Measurements from ENCODE around the gene PRKN. TPM values are rescaled to one million over a fixed set of nuclear protein-coding genes. Genes with fewer than 3 reads are reported as not detected.

The PRKN gene
- total and polyA plus RNA-seq, 8 donors, result 0.82 to 7.2 (median 2.9) TPM

DNA sequence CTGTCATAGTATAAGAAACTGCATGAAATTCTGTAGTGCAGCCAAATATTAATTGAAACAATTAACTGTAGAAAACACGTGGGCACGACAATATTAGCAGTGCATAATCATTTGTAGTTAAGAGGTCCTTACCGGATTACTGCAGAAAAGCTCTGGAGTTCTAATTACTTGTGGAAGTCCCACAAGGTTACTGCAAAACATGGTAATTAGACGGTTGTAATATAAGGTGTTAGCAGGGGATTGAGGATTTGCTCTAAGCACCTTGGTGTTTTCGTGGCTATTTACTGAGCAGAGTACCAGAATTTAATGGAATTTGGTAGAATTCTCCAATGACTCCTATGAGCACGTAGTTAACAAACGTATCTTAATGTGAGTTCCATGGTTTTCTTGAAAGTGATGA is 980.1 kb downstream of the PRKN start:
- H3K36me3 ChIP-seq, result no peaks in the 10 kb centered on the region
- FAIRE-seq (no peak), DNase-seq (no peak), ATAC-seq (no peak)
- no peak overlapping the region for H3K4me3 ChIP-seq
- H3K27me3 ChIP-seq, result no peaks in the 10 kb centered on the region
- peaks cover 0 to 8% (median 4%) of the 10 kb centered on the region in 3 donors for H3K4me1 ChIP-seq
- intact Hi-C loops (cut with DNase I), result no loop called here
- TF ChIP-seq, protein P1, sequence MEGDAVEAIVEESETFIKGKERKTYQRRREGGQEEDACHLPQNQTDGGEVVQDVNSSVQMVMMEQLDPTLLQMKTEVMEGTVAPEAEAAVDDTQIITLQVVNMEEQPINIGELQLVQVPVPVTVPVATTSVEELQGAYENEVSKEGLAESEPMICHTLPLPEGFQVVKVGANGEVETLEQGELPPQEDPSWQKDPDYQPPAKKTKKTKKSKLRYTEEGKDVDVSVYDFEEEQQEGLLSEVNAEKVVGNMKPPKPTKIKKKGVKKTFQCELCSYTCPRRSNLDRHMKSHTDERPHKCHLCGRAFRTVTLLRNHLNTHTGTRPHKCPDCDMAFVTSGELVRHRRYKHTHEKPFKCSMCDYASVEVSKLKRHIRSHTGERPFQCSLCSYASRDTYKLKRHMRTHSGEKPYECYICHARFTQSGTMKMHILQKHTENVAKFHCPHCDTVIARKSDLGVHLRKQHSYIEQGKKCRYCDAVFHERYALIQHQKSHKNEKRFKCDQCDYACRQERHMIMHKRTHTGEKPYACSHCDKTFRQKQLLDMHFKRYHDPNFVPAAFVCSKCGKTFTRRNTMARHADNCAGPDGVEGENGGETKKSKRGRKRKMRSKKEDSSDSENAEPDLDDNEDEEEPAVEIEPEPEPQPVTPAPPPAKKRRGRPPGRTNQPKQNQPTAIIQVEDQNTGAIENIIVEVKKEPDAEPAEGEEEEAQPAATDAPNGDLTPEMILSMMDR (IDR thresholded peaks at IDR 0.05), result no peak
- 85 to 87% methylated on average over 7 of the region's 7 CpGs for WGBS, 2 donors
- H3K9me3 ChIP-seq, result no peaks in the 10 kb centered on the region
- H3K27ac ChIP-seq, result no peak overlapping the region

DNA sequence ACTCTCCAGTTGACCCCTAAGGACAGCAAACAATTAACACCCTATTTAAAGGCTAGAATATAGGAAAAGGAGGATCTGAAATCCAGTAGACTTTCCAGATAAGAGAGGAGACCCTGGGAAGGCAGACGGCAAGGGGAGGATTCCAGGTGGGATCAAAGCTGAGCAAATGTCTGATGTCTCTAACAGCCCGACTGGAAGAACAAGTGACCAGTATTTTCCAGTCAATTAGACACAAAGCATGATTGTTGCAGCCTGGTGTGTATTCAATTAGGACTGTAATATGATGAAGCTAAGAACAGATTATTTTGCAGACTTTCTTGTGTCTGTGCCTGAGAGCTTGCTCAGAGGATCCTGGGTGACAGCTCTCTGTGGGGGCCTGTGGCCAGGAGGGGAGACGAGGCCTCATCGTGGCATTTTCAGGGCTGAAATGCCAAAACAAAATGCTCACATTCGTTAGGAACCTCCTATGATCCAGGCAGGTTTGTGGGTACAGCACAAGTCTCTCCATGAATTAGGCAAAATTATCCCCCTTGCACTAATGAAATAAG is 981.9 kb downstream of the PRKN start:
- ATAC-seq (peak in 1 of 4 donors; percentile 26), FAIRE-seq (no peak), DNase-seq (no peak)
- Histone ChIP-seq H3K27me3 (no peaks in the 10 kb centered on the region), H3K9me3 (no peaks in the 10 kb centered on the region), H3K4me3 (no peak overlapping the region), H3K36me3 (no peaks in the 10 kb centered on the region), H3K27ac (no peak overlapping the region), H3K4me1 (peaks cover 0 to 4% (median 4%) of the 10 kb centered on the region in 3 donors)
- TF ChIP-seq, protein P1 (IDR thresholded peaks at IDR 0.05), result no peak
- intact Hi-C loops (cut with DNase I), result no loop called here
- 50 to 52% methylated on average over 5 of the region's 5 CpGs for WGBS, 2 donors

DNA sequence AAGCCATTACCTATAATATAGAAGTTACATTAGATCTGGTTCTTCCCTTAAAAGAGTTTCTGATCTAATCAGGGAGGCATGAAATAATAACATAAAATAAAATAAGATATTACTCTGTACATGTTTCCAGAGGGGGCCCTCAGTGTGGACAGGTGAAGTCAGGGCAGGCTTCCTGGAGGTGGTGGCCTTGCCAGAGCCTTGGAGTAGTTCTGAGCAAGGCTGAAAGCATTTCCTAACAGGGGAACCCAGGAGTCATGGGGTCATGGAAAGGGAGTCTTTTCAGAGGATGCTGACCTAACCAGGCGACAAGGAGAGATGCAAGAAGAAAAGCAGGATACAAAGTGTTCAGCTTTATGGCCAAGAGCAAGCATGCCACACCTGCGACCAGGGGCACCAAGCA is 982.4 kb downstream of the PRKN start:
- no peaks in the 10 kb centered on the region for H3K27me3 ChIP-seq
- DNase-seq (no peak), ATAC-seq (no peak), FAIRE-seq (no peak)
- no peaks in the 10 kb centered on the region for H3K36me3 ChIP-seq
- no peaks in the 10 kb centered on the region for H3K9me3 ChIP-seq
- no peak overlapping the region for H3K27ac ChIP-seq
- intact Hi-C loops (cut with DNase I), result no loop called here
- WGBS, 2 donors, result 77 to 86% methylated on average over 2 of the region's 2 CpGs
- peaks cover 0 to 2% (median 0%) of the 10 kb centered on the region in 3 donors for H3K4me1 ChIP-seq
- TF ChIP-seq, protein P1 (IDR thresholded peaks at IDR 0.05), result no peak
- H3K4me3 ChIP-seq, result no peak overlapping the region

DNA sequence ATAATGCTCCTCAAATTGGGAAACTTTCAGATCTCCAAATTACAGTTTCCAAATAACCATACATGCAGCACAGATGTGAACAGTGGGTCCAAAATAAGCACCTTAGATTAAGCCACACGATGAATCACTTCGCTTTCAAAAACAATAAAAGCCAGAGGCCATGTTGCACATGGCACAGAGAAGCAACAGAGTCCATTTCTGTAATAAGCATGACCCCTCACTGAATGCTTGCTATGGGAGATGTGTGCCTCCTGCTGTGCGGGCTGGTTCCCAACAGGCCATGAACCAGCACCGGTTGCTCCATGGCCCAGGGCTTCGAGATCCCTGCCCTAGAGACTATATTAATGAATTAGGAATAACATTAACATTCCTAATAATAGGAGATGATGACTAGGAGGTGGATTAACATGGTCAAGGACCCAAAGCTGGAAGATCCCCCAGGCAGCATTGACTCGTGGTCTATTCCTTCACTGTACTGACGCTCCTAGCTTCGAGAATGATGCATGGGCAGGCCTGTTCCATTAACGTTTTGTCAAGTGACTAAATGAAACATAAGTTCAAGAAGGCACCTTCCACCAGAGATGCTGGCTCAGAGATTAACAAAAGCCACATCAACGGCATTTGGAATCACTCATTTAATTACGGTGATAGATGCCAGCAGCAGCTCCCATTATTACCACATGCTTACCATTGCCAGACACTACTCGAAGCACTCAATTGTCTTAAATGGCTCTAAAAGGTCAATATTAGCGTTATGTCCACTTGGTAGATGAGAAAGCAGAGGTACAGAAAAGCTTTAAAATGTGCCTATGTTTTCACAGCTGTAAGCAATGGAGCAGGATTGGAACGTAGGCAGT is 983.1 kb downstream of the PRKN start:
- TF ChIP-seq, protein P1 (IDR thresholded peaks at IDR 0.05), result no peak
- DNase-seq, result no peak
- H3K4me3 ChIP-seq, result no peak overlapping the region
- H3K27ac ChIP-seq, result no peak overlapping the region
- H3K9me3 ChIP-seq, result no peaks in the 10 kb centered on the region
- FAIRE-seq, result no peak
- H3K36me3 ChIP-seq, result no peaks in the 10 kb centered on the region
- intact Hi-C loops (cut with DNase I), result no loop called here
- 85 to 86% methylated on average over 14 of the region's 14 CpGs for WGBS, 2 donors
- H3K27me3 ChIP-seq, result no peaks in the 10 kb centered on the region
- no peak for ATAC-seq
- no peaks in the 10 kb centered on the region for H3K4me1 ChIP-seq

All from pancreas (tissue), 10 donors.